GM21381 (cell line): Measurements from ENCODE around the gene ELOVL7.
"Not testable (repeated sequence)": the region's sequence is repeated elsewhere in the genome, so short reads cannot be mapped to it uniquely, and the experiment has no call there.

Source experiments
- ATAC-seq: cut with Tn5 transposase; IDR thresholded peaks from one replicate; pipeline ENCODE4 v1.9.1; 2021; ENCODE audit warnings: mild to moderate bottlenecking, moderate library complexity; ENCODE audit not compliant: unreplicated experiment

ELOVL7 gene

DNA sequence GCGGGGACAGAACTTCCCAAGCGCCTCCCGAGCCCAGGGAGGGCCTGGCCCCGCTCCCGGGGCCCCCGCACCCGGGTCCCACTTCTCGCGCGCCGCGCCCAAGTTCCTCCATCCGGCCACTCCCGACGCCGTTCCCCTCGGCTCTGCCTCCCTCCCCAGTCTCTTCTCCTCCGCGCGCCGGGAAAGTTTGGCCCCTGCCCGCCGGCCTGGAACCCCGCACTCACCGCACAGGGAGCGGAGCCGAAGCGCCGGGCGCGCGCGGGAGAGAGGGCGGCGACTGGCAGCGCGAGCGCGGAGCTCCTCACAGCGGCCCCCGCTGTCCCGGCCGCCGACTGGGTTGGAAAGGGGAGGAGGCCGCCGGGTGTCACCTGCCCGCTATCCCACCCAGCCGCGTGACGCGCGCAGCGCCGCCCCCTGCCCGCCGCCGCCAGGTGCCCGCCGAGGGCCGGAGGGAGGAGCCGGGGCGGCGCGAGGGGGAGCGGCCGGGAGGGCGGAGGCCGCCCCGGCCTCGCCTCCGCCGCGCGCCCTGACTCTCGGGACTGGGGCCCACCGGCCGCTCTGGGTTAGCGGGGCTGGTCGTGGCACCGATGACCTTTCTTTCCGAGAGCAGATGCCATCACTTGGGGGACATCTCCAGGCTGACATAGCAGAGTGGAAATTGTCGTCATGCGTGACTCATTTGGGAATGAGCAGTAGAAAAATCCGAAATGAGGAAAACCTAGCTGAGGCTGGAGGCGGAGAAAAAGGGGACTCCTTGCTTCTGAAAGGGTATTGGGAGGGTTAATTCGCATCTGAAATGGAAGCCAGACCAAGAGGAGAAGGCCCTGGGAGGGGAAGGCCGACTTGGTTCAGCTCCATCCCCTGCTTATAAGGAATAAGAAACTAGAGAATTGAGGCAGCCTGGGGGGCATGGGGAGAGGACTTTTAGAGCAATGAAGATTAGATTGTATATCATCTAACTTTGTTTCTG is at the start of gene ELOVL7:
TSS of gene ELOVL7 (minus strand) at position 334 of the 970 bp plus-strand sequence. CDS start 56,872 bp downstream, outside the sequence.
- peak; percentile 95 for ATAC-seq

DNA sequence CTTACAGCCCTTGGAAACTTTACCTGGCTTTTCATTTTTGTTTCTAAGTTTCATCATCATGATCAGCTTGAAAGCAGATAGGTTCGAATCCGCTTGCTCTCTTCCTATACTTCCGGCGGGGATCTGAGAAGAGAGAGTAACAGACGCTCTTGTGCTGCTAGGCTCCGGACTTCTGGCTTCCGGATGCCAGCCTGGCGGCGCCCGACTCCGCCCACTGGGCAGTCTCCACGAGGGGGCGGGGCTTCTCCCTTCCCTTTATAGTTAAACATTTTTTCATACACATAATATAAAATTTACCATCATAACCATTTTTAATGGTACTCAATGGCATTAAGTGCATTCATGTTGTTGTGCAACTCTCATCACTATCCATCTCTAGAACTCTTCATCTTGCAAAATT is 49.5 kb upstream of the ELOVL7 start:
- ATAC-seq = no peak

DNA sequence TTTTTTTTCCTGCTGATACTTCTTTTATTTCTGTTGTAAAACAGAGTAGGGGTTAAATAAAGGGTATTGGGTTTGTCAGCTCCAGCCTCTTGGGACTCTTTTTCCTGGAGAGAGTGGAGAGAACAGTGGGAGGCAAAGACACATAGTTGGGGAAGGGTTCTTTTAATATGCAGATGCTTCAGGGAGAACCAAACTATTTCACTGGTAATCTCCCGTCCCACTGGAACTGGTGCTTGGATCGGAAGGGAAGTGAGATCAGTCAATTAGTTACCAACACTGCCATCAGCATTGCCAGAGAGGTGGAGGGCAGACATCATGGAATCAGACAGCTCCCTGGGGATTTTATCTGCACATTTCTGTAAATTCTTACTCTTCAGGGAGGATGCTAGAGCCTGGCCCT is 47.6 kb upstream of the ELOVL7 start:
- ATAC-seq = no peak

DNA sequence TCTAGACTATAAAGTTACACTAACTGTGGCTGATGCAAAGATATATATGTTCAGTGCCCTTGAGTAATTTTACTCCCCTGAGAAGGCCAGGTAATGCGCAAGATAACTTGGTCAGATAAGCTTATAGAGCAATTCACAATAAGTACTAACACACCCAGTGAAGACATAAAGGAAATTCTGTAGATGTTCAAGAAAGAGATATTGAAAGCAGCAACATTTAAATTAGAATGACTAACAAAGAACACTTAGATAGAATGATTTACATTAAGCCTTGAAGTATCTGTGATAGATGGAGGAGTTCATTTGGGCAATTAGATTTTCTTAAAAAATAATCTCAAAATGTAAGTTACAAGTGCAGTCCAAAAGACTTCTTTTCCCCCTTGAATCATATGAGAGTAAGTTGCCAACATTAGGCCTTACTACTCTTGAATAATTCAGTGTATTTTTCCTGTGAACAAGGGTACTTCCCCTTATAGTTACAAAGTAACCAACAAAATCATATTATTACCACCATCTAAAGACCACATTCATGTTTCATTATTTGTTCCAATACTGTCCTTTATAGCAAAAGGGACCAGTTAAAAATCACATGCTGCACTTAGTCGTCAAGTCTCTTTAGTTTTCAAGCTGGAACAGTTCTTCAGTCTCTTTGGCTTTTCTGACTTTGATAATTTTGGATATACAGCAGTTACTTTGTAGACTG is 44.4 kb upstream of the ELOVL7 start:
- ATAC-seq = no peak

DNA sequence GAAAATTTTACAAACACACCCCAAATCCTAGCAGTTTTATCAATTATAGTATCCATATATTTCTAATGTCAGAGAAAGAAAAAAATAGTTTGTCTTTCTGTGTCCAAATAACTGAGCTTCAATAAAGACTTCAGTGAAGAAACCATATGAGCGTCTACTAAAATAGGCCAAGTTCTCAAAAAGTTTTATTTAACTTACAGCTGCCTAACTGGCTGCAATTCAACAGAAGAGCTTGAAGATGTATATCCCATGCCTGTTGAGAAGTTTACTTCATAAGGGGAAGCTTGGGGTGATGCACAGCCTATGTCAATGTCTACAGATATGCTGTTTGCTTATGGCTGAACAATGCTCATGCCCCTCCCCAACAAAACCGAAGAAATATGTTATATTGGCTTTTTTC is 43.7 kb upstream of the ELOVL7 start:
- no peak for ATAC-seq

DNA sequence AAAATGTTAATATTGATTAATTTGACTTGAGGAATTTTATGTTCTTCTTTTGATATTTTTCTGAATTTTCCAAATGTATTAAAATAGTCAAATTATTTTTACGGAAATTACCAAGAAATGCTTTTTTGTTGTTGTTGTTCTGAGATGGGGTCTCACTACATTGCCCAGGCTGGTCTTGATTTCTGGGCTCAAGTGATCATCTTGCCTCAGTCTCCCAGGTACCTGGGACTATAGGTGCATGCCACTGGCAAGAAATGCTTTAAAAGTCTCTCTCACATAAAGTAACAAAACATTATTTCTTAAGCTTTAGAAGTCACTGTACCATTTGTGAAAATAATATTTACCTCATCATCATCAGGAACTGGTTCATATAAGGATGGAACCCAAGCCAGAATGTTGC is 43.0 kb upstream of the ELOVL7 start:
- no peak for ATAC-seq

DNA sequence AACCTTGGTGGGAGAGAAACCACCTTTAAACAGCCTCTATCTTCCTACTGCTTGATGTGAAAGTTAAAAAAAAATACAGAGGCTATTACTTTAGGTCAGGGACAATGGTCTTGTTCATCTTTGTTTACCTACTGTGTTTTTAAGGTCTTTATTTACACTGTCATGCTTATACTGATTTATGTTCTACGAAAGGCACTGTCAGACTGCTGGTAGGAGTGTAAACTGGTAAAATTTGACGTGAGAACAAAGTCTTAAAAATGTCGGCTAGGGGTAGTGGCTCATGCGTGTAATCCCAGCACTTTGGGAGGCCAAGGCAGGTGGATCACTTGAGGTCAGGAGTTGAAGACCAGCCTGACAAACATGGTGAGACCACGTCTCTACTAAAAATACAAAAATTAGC is 42.1 kb upstream of the ELOVL7 start:
- no peak for ATAC-seq

DNA sequence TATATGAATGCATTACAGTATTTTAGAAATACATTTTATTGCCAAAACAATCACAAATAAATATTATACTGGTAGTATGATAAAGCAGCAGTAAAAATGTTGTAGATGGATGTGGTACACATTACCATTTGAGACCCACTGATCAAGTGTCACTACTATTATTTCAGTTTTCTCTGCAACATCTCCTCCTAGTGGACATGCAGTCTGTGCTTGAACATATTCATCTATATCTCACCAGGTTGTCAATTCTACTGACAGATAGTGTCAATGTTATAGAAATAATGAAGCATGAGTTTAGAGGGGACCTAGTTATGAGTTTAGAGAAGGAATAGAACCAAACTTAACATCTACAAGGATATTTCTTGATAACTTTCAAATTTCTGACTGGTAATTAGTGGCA is 39.2 kb upstream of the ELOVL7 start:
- ATAC-seq = no peak

DNA sequence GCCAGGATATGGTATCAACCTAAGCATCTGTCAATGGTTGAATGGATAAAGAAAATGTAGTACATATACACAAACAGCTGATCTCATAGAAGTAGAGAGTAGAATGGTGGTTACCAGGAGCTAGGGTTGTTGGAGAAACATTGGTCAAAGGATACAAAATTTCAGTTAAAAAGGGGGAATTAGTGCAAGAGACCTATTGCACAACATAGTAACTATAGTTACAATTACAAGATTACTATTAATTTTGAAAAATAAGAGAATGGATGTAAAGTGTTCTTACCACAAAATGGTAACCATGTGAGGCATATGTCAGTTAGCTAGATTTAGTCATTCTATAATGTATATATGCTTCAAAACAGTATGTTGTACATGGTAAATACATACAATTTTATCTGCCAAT is 28.8 kb upstream of the ELOVL7 start:
- ATAC-seq = no peak

DNA sequence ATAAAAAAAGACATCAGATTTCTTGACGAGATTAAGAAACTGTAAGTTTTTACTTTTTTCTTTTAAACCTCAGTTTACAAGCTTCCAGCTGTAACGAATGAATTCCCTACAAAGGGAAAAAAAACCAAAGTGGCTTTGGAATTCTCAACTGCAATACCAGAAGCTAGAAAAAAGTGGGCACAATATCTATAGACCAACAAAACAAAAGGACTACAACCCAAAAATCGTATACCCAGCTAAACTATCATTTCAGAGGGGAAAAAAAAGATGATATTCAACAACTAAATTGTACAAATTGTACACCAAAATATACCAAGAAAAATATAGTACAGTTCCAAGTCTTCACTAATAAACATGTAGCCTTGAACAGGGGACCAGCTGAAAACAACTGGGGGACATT is 26.8 kb upstream of the ELOVL7 start:
- no peak for ATAC-seq

DNA sequence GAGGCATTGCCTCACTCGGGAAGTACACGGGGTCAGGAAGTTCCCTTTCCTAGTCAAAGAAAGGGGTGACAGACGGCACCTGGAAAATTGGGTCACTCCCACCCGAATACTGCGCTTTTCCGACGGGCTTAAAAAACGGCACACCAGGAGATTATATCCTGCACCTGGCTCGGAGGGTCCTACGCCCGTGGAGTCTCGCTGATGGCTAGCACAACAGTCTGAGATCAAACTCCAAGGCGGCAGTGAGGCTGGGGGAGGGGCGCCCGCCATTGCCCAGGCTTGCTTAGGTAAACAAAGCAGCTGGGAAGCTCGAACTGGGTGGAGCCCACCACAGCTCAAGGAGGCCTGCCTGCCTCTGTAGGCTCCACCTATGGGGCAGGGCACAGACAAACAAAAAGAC is 16.5 kb upstream of the ELOVL7 start:
- not testable (repeated sequence) for ATAC-seq

DNA sequence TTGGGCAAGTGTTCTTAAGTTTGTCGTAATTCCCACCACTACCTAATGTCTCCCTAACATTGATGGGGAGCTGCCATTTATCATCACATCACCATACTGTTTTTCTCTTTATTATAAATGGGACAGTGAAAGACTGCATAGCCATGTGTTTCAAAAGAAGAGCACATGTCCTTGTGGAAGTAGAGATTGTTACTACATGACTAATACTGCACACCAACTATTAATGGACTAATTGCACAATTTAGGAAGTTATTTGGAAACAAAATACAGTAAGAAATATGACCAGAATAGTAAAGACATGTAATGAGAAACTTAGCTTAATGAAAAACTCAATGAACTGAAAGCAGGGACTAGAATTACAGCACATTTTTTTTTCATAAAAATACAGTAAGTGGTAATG is 12.0 kb upstream of the ELOVL7 start:
- ATAC-seq = no peak

DNA sequence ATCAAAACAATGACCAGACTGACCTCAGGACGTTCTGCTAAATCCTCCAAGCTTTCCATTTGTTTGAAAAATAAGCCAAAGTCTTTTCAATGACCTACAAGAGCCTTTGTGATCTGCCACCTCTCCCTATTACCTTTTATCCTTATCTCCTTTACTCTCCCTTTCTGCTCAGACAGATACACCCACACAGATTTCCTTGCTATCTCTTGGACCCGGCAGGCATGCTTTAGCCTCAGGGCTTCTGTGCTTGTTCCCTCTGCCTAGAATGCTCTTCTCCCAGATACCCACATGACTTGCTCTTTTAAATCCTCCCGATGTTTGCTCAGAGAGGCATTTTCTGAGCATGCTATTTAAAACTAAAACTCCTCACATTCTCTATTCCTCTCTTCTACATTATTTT is 8.9 kb upstream of the ELOVL7 start:
- no peak for ATAC-seq

DNA sequence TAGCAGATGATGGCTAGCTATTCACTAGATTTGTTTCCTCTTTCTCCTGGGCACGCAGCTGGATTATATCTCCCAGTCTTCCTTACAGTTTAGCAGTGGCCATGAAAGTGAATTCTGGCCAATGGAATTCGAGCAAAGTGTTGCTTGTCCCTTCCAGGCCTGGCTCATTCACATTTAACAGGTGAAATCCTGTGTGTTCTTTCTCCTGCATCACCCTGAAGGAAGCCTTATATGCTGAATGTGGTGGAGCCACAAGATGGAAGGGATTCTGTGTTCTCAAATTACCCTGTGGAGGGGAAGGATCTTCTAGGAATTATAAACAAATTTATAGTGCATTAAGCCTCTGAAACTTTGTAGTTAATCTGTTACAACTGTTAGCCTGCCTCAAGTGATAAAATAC is 8.2 kb upstream of the ELOVL7 start:
- ATAC-seq = no peak

DNA sequence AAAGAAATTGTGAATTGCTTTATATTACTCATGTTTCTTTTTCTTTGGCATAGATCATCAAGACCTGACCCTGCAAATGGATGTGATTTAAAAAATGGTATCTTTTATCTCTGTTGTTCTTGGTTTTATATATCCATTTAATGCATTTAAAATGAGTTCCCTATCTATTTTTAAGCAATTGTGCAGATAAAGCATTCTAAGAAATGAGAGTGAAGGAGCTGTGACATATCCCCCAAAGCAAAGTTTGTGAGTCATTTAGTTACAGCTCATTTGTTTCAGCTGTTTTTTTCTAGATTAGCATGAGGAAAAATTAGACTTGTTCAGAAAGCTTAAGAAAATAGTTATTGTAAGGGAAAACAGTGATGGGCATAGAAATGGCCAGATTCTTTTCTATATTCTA is 7.6 kb upstream of the ELOVL7 start:
- ATAC-seq = no peak

DNA sequence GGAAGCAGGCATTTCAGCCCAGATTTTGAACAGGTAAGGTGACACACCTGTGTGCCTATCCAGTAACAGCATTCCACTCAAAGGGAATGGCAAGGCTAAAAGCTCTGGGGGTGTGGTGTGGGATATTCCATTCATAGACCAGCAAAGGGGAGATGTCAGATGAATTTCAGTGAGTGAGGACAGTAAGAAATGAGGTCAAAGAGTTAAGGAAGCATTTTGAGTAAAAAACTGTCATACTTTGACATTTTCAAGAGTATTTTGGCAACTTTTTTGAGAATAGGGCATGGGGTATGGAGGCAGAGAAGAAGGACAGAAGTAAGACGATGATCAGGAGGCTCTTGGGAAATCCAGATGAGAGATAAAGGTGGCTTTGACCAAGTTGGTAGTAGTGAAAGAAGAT is 2.2 kb upstream of the ELOVL7 start:
- no peak for ATAC-seq

DNA sequence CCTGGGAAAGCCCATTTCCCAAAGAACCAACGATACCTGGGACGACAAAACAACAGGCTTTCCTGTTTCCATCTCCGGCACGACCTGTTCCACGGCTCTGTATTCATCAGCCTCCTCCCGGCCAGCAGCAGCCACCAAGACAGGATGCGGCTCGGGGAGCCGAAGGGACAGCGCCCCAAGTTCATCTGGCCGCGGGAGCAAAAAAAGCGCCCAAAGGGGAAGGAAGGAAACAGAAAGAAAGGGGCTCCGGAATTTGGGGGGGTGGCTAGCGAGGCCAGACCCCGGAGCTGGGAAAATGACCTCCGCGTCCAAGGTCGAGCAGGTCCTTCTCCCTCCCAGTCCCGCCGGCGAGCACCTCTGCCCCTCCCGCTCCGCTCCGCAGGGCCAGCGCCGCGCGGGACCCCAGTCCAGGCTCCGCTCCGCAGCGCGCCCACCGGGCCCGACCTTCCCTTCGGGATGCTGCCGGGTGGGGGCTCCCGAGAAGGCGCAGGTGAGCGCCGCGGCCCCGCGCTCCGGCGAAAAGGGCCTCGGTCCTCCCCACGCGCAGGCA is 608 bp downstream of the ELOVL7 start:
- peak; percentile 23 for ATAC-seq

DNA sequence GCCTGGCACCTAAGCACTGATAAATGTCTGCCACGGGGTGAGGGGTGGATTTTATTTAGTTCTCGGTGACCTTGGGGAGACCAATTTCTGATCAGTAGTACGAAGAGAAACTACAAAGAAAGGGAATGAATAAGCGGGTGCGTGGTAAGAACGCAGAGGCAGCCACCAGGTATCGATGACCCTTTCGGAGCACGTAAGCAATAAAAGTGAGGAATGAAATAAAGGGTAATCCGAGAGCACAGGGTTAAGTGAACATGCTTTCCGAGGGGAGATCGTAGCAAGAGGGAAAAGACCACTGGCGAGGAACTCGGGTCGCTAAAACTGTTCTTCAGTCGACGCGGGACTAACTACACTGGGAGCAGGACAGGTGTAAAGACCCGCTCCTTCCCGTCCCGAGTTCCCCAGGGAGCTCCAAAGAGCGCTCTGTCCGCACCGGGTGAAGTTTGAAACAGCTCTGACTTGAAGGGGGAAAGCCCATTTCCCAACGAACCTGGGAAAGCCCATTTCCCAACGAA is 1.1 kb downstream of the ELOVL7 start:
- no peak for ATAC-seq

DNA sequence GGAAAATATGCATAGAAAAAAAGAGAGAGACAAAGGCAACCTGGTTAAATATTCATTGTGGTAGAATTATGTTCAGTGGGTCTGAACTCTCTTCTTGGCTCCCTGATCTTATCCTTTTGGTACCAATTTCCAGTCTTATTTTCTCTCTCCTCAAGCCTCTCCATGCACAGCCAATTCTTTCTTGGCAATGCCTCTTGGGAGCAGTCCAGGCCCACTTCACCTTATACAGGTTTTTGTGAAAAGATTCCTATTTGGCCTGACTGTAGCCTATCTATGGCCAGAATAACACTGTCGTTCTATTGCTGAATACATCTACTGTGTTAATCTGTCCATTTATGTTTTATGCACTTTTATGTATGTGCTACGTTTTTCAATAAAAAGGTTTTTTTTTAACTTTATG is 2.7 kb downstream of the ELOVL7 start:
- ATAC-seq = no peak

DNA sequence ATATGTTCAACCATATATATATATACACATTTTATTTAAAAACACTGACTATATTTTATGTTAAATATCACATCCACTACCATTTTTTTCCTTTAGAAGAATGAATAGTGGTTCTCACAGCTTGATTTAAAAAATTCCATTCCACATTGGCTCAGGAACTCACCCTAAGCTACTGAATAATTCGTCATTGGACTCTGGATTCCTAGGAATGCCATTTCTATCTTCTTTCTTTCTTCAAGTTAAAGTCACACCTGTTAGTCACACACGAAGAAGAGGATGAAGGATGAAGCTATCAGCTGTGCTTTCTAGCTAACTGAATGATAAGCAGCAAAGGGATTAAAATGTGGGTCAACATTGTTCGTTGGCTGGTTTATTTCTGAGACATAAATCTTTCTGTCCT is 7.9 kb downstream of the ELOVL7 start:
- no peak for ATAC-seq

DNA sequence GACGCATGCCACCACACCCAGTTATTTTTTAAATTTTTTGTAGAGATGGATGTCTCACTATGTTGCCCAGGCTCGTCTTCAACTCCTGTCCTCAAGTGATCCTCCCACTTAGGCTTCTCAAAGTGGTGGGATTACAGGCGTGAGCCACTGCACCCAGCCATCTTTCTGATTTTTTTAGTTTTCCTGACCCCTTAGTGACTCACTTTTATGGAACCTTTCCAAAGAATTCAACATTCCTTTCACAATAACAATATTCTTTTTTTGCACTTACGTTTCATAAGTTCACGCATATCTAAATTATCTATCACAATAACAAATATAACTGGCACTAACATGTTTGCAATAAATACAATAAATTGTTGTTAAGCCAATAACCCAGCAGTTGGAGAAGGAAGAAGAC is 8.5 kb downstream of the ELOVL7 start:
- ATAC-seq = no peak

DNA sequence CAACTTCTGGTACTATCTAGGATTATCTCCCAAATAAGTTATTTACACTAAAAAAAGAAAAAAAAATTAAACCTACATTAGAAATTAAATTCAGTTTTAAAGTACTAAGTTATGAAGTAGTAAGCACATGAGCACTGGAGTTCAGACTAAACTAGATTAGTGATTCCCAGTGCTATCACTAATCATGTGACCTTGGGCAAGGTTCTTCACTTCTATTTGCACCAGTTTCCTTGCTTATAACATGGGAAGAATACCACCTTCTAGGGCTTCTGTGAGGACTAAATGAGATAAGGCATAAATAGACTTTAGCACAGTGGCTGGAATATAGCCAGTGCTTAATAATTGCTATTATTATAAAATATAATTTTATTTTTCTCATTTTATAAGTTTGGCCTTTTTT is 10.5 kb downstream of the ELOVL7 start:
- ATAC-seq = no peak
